Mesenchymal stem cell (in vitro differentiated cells and primary cell): ENCODE results near the gene RAB37.

Experiments
- DNase-seq: peaks from one replicate; pipeline ENCODE4 v3.0.0-alpha.2; 2013
- H2AFZ ChIP-seq: one replicate; pipeline ENCODE4 v1.6.1; 2013; ENCODE audit warnings: low read depth, mild to moderate bottlenecking, control low read depth, inconsistent platforms, low read length, moderate library complexity
- H2AK5ac ChIP-seq: 2 replicates; pipeline ENCODE4 v1.6.1; 2013; ENCODE audit warnings: low read length, moderate library complexity, mild to moderate bottlenecking, inconsistent platforms; ENCODE audit not compliant: severe bottlenecking
- H2BK120ac ChIP-seq: one replicate; pipeline ENCODE4 v1.6.1; 2013; ENCODE audit warnings: low read depth, mild to moderate bottlenecking, inconsistent platforms, low read length, moderate library complexity
- H2BK12ac ChIP-seq, 2 experiments: one replicate each; pipeline ENCODE4 v1.6.1; 2013; ENCODE audit warnings: inconsistent platforms in 2 of 2, low read length in 2 of 2, mild to moderate bottlenecking in 2 of 2, moderate library complexity in 2 of 2, control low read depth in 1 of 2
- H2BK15ac ChIP-seq: one replicate; pipeline ENCODE4 v1.6.1; 2013; ENCODE audit warnings: mild to moderate bottlenecking, low read depth, inconsistent platforms; ENCODE audit not compliant: poor library complexity, severe bottlenecking
- H2BK5ac ChIP-seq: 2 replicates; pipeline ENCODE4 v1.6.1; 2013; ENCODE audit warnings: low read depth, mild to moderate bottlenecking, low read length, control low read depth, inconsistent platforms; ENCODE audit not compliant: poor library complexity, severe bottlenecking
- H3K14ac ChIP-seq, 2 experiments: one replicate each; pipeline ENCODE4 v1.6.1; 2013; ENCODE audit warnings: inconsistent platforms in 2 of 2, low read length in 2 of 2, control low read depth in 1 of 2, mild to moderate bottlenecking in 1 of 2, moderate library complexity in 1 of 2
- H3K18ac ChIP-seq, 2 experiments: one replicate each; pipeline ENCODE4 v1.6.1; 2013; ENCODE audit warnings: inconsistent platforms in 2 of 2, low read length in 2 of 2, control low read depth in 1 of 2, low read depth in 1 of 2, mild to moderate bottlenecking in 1 of 2
- H3K23ac ChIP-seq, 2 experiments: one replicate each; pipeline ENCODE4 v1.6.1; 2013; ENCODE audit warnings: inconsistent platforms in 2 of 2, low read length in 2 of 2, mild to moderate bottlenecking in 2 of 2, moderate library complexity in 2 of 2, control low read depth in 1 of 2
- H3K27ac ChIP-seq: 2 replicates; pipeline ENCODE4 v1.5.1; 2013; ENCODE audit warnings: mild to moderate bottlenecking, moderate library complexity, low read length, control low read depth, inconsistent platforms; ENCODE audit not compliant: poor library complexity, severe bottlenecking
- H3K27me3 ChIP-seq, 2 experiments: 2 replicates each; pipeline versions ENCODE4 v1.6.1 to v1.7.0; 2013; ENCODE audit warnings: low read length in 2 of 2, mild to moderate bottlenecking in 2 of 2, moderate library complexity in 2 of 2, control low read depth in 1 of 2, inconsistent platforms in 1 of 2; ENCODE audit not compliant: control insufficient read depth in 1 of 2, insufficient read depth in 1 of 2
- H3K36me3 ChIP-seq, 2 experiments: 2 replicates each; pipeline versions ENCODE4 v1.6.1 to v1.7.0; 2013; ENCODE audit warnings: low read length in 2 of 2, control low read depth in 1 of 2, inconsistent platforms in 1 of 2, low read depth in 1 of 2, mild to moderate bottlenecking in 1 of 2; ENCODE audit not compliant: insufficient read depth in 2 of 2, control insufficient read depth in 1 of 2
- H3K4ac ChIP-seq, 2 experiments: one replicate each; pipeline ENCODE4 v1.6.1; 2013; ENCODE audit warnings: inconsistent platforms in 2 of 2, low read length in 2 of 2, mild to moderate bottlenecking in 2 of 2, moderate library complexity in 2 of 2, control low read depth in 1 of 2, low read depth in 1 of 2
- H3K4me1 ChIP-seq: 2 replicates; pipeline ENCODE4 v1.6.1; 2013; ENCODE audit warnings: low read depth, low read length, control low read depth; ENCODE audit not compliant: control insufficient read depth, insufficient read depth
- H3K4me2 ChIP-seq: 2 replicates; pipeline ENCODE4 v1.6.1; 2013; ENCODE audit warnings: low read length, mild to moderate bottlenecking, inconsistent platforms; ENCODE audit not compliant: poor library complexity, severe bottlenecking
- H3K4me3 ChIP-seq, 2 experiments: 2 replicates each; pipeline versions ENCODE4 v1.5.1 to v1.7.0; 2013; ENCODE audit warnings: low read length in 2 of 2, mild to moderate bottlenecking in 2 of 2, control low read depth in 1 of 2, low read depth in 1 of 2; ENCODE audit not compliant: insufficient read depth in 1 of 2
- H3K79me1 ChIP-seq: replicated peaks from 2 replicates; pipeline ENCODE4 v1.6.1; 2013; ENCODE audit warnings: mild to moderate bottlenecking, control low read depth, low read length, inconsistent platforms; ENCODE audit not compliant: poor library complexity, severe bottlenecking
- H3K9ac ChIP-seq: 2 replicates; pipeline ENCODE4 v1.7.0; 2013; ENCODE audit warnings: mild to moderate bottlenecking, low read length, moderate library complexity
- H3K9me3 ChIP-seq: 2 replicates; pipeline ENCODE4 v1.7.0; 2013; ENCODE audit warnings: mild to moderate bottlenecking, low read length; ENCODE audit not compliant: control insufficient read depth
- H4K8ac ChIP-seq: one replicate; pipeline ENCODE4 v1.6.1; 2013; ENCODE audit warnings: inconsistent platforms, mild to moderate bottlenecking, low read length, moderate library complexity
- H4K91ac ChIP-seq: one replicate; pipeline ENCODE4 v1.6.1; 2013; ENCODE audit warnings: mild to moderate bottlenecking, low read length, inconsistent platforms
- WGBS: methylation state at CpG from one replicate; pipeline ENCODE4 v1.1.7; 2013; ENCODE audit warnings: mixed read lengths; 5-methylcytosine and 5-hydroxymethylcytosine counted together

RAB37 gene

DNA sequence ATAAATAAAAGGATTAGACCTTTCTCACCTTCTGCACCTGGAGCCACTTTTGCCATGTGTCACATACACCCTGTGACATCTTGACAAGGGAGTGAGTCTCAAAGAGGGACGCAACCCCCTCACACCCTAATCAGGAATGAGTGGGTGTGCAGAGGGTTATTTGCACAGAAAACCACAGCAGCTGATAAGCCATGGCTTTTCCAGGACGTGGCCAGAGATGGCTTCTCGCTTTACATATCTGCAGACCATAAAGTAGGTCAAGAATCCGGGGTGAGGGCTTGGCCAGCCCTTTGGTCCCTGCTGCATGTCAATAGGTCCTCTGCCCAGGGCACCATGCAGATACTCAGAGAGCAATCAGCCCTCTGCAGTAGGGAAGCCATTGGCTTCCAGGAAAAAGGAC is 21.9 kb upstream of the RAB37 start:
- H3K27me3 ChIP-seq, result peaks cover 34 to 56% of the 10 kb centered on the region in 2 experiments
- no peak overlapping the region for H3K4ac ChIP-seq
- no peak overlapping the region for H4K91ac ChIP-seq
- no peaks in the 10 kb centered on the region for H3K9me3 ChIP-seq
- no peak overlapping the region for H2AK5ac ChIP-seq
- no peak overlapping the region for H3K9ac ChIP-seq
- H3K23ac ChIP-seq, result no peak overlapping the region
- H3K36me3 ChIP-seq, result no peaks in the 10 kb centered on the region
- no peak overlapping the region for H2BK120ac ChIP-seq
- H2AFZ ChIP-seq, result no peak overlapping the region
- no peak overlapping the region for H3K27ac ChIP-seq
- no peaks in the 10 kb centered on the region for H3K79me1 ChIP-seq
- 49% methylated on average over 4 of the region's 4 CpGs for WGBS
- DNase-seq, result no peak
- H2BK15ac ChIP-seq, result no peak overlapping the region
- H2BK5ac ChIP-seq, result no peak overlapping the region
- no peak overlapping the region for H3K4me3 ChIP-seq
- no peak overlapping the region for H2BK12ac ChIP-seq
- no peak overlapping the region for H4K8ac ChIP-seq
- H3K18ac ChIP-seq, result no peak overlapping the region
- no peaks in the 10 kb centered on the region for H3K4me1 ChIP-seq
- no peak overlapping the region for H3K14ac ChIP-seq
- H3K4me2 ChIP-seq, result no peak overlapping the region

DNA sequence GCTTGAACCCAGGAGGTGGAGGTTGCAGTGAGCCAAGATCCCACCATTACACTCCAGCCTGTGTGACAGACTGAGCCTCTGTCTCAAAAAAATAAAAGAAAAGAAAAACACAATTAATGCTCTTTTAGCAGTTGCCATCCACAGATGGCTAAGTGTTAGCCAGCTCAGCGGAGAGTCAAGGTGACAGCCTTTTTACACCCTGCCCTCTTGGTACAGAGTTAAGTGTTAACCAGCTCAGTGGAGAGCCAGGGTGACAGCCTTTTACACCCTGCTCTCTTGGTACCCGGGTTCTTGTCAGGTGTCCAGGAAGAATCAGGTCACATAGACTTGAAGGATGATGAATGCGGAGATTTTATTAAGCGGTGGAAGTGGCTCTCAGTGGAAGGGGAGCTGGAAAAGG is 16.6 kb upstream of the RAB37 start:
- no peak overlapping the region for H2BK15ac ChIP-seq
- no peak overlapping the region for H3K4ac ChIP-seq
- H2BK5ac ChIP-seq, result no peak overlapping the region
- H3K79me1 ChIP-seq, result no peaks in the 10 kb centered on the region
- no peak overlapping the region for H3K23ac ChIP-seq
- H3K36me3 ChIP-seq, result no peaks in the 10 kb centered on the region
- no peak for DNase-seq
- no peak overlapping the region for H3K4me2 ChIP-seq
- whole genome bisulfite sequencing, result 89% methylated on average over 4 of the region's 4 CpGs
- no peak overlapping the region for H2AK5ac ChIP-seq
- H3K18ac ChIP-seq, result no peak overlapping the region
- H3K27me3 ChIP-seq, result peaks cover 21 to 45% of the 10 kb centered on the region in 2 experiments
- H4K91ac ChIP-seq, result no peak overlapping the region
- no peak overlapping the region for H4K8ac ChIP-seq
- H3K14ac ChIP-seq, result no peak overlapping the region
- peaks cover 4% of the 10 kb centered on the region for H3K9me3 ChIP-seq
- no peak overlapping the region for H2BK12ac ChIP-seq
- no peak overlapping the region for H3K27ac ChIP-seq
- no peak overlapping the region for H2BK120ac ChIP-seq
- no peak overlapping the region for H2AFZ ChIP-seq
- H3K4me1 ChIP-seq, result no peaks in the 10 kb centered on the region
- H3K9ac ChIP-seq, result no peak overlapping the region
- H3K4me3 ChIP-seq, result no peak overlapping the region

DNA sequence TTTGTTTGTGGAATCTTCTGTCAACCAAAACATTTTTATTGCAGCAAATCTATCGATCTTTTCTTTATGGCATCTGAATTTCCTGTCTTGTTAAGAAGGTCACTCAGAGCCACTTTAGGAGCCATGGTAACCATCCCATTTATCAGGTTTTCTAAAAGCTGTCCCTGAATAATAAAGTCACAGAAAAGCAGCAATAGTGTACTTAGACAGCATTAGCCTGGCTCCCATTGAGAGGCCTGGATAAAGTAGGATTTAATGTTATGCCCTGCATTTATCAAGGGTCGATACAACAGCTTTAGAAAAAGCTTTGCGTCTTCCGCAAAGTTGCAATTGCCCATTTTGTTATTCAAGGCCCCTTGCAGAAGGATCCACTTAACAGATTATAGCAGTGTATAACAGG is 14.3 kb upstream of the RAB37 start:
- no peak overlapping the region for H2BK120ac ChIP-seq
- H3K4ac ChIP-seq, result no peak overlapping the region
- H3K27me3 ChIP-seq, result peaks cover 25 to 38% of the 10 kb centered on the region in 2 experiments
- no peak overlapping the region for H3K4me2 ChIP-seq
- no peak overlapping the region for H2BK12ac ChIP-seq
- H3K18ac ChIP-seq, result no peak overlapping the region
- H3K27ac ChIP-seq, result no peak overlapping the region
- no peak overlapping the region for H3K23ac ChIP-seq
- peaks cover 4% of the 10 kb centered on the region for H3K9me3 ChIP-seq
- H2BK15ac ChIP-seq, result no peak overlapping the region
- no peak overlapping the region for H2AK5ac ChIP-seq
- H3K14ac ChIP-seq, result no peak overlapping the region
- H3K79me1 ChIP-seq, result no peaks in the 10 kb centered on the region
- H3K4me3 ChIP-seq, result no peak overlapping the region
- H3K4me1 ChIP-seq, result no peaks in the 10 kb centered on the region
- WGBS, result 67% methylated on average over 4 of the region's 4 CpGs
- H2AFZ ChIP-seq, result no peak overlapping the region
- no peak for DNase-seq
- H4K91ac ChIP-seq, result no peak overlapping the region
- H2BK5ac ChIP-seq, result no peak overlapping the region
- H3K9ac ChIP-seq, result no peak overlapping the region
- H4K8ac ChIP-seq, result no peak overlapping the region
- no peaks in the 10 kb centered on the region for H3K36me3 ChIP-seq

DNA sequence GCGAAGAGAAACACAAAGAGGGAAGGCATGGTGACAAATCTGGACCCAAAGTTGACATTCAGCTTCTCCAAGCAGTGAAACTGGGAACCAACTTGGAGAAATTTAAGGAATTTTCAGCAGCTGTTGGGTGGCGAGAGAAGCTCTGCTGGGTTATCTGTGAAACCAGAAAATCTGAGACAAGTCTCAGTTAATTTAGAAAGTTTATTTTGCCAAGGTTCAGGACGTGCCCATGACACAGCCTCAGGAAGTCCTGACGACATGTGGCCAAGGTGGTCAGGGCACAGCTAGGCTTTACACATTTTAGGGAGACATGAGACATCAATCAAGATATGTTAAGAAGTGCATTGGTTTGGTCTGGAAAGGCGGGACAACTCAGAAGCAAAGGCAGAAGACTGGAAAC is 13.2 kb upstream of the RAB37 start:
- no peak overlapping the region for H3K4ac ChIP-seq
- H2BK15ac ChIP-seq, result no peak overlapping the region
- DNase-seq, result no peak
- H2BK12ac ChIP-seq, result no peak overlapping the region
- no peak overlapping the region for H3K18ac ChIP-seq
- no peak overlapping the region for H2BK120ac ChIP-seq
- WGBS, result 80% methylated on average over 5 of the region's 5 CpGs
- no peak overlapping the region for H3K4me2 ChIP-seq
- no peak overlapping the region for H3K14ac ChIP-seq
- no peak overlapping the region for H4K91ac ChIP-seq
- H3K9ac ChIP-seq, result no peak overlapping the region
- no peak overlapping the region for H4K8ac ChIP-seq
- no peak overlapping the region for H2BK5ac ChIP-seq
- H3K79me1 ChIP-seq, result no peaks in the 10 kb centered on the region
- H3K9me3 ChIP-seq, result peaks cover 4% of the 10 kb centered on the region
- H3K4me3 ChIP-seq, result no peak overlapping the region
- no peak overlapping the region for H2AFZ ChIP-seq
- no peak overlapping the region for H3K23ac ChIP-seq
- H3K27me3 ChIP-seq, result peaks cover 25 to 34% of the 10 kb centered on the region in 2 experiments
- no peak overlapping the region for H3K27ac ChIP-seq
- no peaks in the 10 kb centered on the region for H3K36me3 ChIP-seq
- no peaks in the 10 kb centered on the region for H3K4me1 ChIP-seq
- H2AK5ac ChIP-seq, result no peak overlapping the region
